HG03159 (cell line): ENCODE measurements around the gene EIF4E2.

Experiments used
- ATAC-seq: cut with Tn5 transposase; IDR thresholded peaks from one replicate; pipeline ENCODE4 v1.9.1; 2021; ENCODE audit warnings: mild to moderate bottlenecking, moderate library complexity; ENCODE audit not compliant: unreplicated experiment

Gene EIF4E2, protein sequence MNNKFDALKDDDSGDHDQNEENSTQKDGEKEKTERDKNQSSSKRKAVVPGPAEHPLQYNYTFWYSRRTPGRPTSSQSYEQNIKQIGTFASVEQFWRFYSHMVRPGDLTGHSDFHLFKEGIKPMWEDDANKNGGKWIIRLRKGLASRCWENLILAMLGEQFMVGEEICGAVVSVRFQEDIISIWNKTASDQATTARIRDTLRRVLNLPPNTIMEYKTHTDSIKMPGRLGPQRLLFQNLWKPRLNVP

DNA sequence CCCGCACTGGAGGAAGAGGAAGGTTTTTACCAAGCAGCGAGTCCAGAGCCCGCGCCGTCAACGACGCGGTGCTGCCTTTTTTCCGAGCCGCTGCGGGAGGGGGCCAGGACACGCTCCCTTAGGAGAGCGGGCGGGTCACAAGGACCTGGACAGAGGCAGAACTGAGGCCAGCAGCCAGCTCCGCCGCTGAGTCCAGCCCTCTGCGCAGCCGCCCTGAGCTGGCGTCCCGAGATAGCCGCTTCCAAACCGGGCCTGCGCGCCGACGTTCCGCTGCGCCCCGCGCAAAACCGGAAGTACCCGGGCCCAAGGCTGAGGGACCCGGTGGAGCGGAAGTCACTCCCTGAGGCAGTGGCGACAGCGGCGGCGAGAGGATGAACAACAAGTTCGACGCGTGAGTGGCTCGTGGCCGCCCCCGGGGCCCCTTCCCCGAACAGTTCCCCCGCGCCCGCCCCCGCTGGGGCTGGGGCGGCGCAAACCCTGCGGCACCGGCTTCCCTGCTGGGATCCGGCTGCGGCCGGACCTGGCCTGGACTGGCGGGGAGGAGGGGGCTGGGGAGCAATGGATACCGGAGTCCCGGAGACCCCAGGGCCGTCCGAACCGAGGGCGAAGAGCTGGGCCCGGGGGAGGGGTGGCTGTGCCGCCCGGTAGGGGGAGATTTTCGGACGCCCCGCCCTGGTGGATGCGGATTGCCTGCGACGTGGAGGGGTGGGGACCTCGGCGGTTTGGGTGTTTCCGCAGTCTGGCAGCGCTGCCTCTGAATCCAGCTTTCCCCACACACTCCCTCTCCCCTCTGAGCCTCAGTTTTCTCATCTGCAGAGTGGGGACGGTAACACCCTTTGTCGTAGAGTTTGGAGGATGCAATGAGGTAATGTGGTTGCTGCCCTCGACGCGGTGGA is at the start of gene EIF4E2, which contains the start of gene TIGD1:
EIF4E2 (plus strand) TSS at position 336 of the 896 bp plus-strand sequence; CDS start at position 372, 36 bp downstream.
TIGD1 (minus strand) TSS at position 204 of the 896 bp plus-strand sequence. CDS start 675 bp downstream, outside the sequence.
- peak; percentile 92 for ATAC-seq

DNA sequence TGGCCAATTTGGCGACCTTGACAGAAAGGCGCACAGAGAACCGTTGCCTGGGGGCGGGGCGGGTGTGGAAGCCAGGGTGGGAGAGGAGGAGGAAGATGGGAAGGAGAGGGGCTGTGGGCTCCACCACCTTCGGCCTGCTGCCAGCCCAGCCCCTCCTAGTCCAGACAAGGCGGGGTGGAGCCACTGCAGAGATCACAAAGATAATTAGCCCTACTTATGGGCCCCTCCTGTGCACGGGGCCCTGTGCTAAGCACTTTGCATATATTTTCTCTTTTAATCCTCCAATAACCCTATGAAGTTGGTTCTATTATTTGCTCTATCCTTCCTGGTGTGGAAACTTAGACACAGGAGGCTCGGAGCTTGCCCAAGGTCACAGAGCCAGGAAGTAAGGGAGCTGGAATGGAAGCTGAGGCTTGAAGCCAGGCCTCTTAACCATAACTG is 49.1 kb upstream of the EIF4E2 start:
- ATAC-seq, result no peak

DNA sequence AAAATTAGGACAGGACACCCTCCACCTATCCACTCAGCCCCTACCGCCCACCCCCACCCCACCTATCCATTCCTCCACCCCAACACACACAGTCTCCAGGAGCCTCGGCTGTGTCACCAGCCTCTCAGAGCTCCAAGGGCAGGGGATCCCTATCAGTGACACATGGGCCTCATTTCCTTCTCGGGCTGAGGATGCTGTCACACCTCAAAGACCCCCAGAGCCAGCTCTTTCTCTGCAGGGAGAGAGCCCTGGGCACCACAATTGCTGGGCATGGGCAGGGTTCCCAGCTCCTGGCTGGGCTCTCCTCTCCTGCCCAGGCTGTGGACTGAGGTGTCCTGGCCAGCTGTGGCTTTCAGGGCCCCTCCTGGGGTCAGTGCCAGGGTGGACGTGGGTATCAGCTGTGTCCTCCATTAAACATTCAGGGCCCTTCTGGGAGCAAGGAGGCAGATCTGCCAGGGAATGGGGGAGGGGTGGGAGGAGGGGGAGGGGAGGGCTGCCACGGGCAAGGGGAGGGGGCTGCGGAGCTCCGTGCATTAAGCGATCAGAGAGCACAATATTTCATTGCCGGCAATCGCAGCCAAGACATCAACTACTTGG is 48.6 kb upstream of the EIF4E2 start:
- ATAC-seq, result no peak

DNA sequence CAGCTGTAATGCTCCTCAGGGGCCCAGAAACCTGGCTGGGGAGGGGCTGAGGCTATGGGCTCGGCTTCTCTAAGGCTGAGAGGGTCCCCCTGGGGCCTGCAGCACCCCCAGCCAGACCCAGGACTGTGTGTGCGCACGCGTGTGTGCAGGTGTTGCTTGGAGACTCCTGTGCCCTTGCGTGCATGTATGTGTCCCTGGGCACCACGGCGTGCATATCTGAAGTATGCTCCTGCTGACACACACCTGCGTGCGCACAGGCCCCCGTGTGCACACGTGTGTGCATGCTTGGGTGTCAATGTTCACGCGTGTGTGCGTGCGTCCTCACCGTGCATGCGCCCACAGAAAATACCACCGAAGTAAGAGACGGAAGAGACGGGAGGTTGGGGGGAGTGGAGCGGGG is 48.0 kb upstream of the EIF4E2 start:
- no peak for ATAC-seq

DNA sequence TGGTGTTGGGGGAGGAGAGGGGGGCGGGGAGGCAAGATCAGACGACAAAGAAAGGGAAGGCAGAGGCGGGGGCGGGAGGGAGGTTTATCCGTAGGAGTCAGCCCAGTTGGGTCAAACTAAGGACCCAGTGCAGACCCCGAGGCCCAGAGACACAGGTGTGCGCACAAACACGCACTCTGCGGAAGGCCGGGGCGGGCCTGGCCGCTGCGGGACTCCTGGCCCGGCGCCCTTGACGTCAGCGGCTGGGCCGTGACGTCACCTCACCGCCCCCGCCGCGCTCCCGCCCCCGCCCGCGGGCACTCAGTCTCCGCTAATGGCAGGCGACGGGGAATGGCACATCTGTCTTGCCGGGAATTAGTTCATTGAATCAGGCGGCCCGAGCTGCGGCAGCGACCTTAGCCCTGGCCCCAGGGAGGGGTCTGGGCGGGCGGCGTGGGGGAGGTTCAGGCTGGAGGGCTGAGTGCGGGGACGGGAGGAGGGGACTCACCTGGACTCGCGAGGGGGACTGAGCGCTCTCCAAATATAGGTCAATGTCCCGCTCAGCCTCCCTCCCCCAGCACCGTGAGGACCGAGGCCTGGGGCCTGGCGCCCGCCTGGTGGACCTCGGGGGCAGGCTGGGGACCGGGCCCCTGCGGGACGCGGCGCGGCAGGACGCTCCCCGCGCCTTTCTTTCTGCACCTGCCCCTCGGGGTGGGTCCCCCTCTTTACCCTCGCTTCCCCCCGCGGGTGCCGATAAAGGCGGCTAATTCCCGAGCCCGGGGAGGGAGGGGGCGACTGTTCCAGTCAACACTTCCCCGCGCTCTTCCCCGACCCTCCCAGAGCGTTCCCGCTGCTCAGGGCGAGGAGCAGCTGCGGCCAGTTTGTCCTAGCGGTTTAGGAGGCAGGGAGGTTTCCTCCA is 47.3 kb upstream of the EIF4E2 start:
- ATAC-seq, result no peak

DNA sequence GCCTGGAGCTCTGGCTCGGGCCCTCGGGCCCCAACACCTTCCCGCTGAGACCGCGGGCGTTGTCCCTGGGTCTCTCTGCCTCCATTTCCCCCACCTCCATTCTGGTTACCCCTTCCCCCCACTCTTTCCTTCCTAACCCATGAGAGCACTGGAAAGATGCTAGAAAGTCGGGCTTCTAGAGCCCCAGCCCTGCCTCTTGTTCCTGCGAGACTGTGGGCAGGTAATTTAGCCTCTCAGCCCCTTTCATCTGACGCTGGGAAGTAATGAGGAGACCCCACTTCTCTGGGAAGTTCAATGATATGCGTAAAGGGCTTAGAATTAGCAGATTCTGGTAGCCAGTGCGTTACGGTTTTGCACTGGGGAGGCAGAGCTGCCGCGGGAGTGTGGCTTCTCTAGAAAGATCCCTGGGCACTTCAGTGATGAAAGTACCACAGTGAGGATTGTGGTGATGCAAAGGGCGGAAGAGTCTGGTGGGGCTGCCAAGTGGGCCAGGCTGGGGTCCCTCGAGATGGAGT is 46.6 kb upstream of the EIF4E2 start:
- ATAC-seq, result no peak

DNA sequence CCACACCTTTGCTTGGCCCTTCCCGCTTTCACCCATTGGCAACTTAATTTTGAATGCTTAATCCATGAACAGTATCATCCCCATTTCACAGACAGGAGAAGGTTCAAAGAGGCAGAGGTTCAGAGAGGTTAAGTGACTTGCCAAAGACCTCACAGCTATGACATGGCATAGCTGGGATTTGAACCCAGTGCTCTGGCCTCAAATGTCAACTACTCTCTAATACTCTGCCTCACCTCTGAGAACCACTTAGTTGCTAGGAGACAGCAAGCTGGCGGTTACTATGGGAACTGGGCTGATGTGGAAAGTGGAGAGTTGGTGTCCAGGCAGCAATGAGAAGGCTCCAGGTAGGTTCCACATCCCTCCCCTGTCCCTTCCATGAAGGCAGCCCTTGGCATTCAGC is 46.1 kb upstream of the EIF4E2 start:
- no peak for ATAC-seq

DNA sequence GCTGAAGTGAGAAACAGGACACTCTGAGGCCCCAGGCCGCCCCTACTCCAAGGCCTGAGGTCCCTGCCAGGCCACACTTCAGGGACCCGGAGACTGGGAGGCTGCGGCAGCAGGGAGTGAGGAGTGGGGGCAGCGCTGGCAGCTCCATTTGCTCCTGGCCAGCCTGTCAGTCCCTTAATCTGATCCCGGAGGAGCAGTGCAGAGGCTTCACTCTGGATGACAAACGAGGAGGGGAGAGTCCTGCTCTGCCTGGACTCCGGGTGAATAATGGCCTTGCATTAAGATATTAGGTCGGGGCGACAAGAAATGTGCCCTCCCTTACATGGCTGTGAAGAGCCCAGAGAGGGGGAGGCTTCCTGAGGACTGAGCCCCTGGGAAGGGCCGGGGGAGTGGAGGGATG is 44.6 kb upstream of the EIF4E2 start:
- no peak for ATAC-seq

DNA sequence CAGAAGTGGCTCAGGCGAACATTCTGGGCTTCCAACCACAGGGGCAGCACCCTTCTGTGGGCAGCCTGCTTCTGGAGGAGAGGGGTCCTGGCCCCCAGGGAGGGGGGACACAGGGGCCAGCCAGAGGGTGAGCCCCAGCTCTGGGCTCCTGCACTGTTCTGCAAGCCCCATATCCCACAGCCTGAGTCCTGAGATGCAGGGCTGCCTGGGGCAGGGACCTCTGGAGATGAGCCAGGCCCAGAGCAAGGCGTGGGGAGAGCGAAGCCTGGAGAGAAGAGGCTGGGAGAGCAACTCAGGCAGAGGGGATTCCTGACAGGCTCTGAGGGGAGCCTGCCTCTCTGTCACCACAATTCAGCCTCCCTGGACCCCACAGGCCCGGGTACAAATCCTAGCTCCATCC is 43.8 kb upstream of the EIF4E2 start:
- ATAC-seq, result no peak

DNA sequence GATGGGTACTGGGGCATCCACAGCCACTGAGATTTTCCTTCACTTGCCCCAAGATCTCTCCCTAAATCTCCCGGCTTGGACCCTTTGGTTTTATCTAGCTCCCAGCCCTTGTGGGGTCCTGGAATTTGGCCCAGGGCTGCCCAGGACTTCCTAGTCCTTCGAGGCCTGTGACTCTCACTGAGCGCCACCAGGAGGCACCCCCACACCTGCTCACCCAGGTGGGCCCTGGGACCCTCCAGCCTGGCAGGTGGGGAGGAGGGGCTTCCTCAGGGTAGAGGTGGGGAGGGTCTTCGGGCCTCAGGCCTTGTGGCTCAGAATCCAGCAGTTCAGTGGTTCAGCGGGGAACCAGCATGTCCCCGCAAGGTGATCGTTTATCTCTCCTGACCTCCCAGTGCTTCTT is 42.2 kb upstream of the EIF4E2 start:
- ATAC-seq, result no peak

DNA sequence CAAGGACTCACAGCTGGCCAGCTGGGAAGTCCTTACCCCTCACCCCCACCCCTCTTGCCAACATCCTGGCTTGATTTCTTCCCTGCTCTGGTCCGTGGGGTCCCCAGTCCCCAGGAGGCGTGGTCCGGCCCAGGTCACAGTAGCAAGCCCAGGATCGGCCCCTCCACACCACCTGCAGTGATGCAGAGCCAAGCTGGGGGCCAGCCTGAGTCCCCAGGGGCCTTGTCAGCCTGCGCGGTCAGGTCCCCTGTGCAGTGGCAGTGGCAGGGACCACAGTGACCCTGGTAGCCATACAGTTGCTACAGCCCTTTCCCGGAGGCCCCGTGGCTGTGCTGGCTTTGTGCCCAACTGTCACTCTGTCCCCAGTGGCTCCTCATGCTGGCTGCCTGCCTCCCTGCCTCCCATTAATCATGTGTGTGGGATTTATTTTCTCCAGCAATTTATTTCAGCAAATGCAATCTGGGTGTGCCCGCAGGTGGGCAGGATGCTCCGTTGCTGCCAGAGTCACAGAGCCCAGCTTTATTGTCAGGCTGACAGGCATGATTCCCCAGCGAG is 39.1 kb upstream of the EIF4E2 start:
- no peak for ATAC-seq

DNA sequence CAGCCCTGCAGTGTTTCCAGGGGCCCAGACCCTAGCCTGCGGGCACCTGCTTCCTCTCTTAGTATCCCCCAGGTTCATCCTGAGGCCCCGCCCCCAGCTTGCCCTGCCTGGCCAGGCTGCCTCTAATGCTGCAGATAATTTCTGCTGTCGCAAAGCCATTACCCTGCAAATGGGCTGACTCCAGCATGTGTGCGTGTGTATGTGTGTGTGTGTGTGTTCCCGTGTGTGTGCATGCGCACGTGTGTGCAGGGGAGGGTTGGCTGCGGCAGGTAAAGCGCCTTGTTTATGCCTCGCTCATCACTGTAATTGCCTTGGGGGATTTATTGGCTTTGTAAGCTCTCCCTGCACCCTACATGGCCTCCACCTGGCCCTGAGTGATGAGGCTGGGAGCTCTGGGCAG is 37.9 kb upstream of the EIF4E2 start:
- no peak for ATAC-seq

DNA sequence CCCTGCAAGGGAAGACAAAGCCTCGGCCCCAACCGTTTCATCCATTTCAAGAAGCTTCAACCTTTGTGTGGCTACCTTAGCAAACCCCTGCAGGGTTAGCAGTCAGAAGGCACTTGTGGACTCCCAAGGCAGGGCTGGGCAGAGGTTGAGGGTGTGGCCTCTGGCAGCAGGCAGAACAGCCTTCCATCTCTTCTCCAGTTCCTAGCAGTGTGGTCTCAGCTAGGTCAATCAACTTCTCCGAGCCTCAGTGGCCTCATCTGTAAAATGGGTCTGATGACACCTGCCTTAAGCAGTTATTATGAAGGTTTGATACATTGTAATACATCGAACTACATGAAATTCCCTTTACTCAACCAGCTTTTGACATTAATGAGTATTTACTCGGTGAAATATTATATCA is 37.1 kb upstream of the EIF4E2 start:
- no peak for ATAC-seq

DNA sequence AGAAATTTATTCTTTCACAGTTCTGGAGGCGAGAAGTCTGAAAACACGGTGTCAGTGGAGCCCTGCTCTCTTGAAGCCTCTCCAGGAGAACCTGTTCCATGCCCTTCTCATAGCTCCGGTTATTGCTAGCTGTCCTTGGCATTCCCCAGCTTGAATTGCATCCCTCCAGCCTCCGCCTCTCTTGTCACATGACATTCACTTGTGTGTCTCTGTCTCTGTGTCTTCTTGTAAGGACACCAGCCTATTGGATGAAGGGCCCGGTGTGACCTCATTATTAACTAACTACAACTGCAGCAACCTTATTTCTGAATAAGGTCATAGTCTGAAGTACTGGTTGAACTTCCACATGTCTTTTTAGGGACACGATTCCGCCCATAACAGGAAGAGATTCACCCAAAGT is 34.9 kb upstream of the EIF4E2 start:
- no peak for ATAC-seq

DNA sequence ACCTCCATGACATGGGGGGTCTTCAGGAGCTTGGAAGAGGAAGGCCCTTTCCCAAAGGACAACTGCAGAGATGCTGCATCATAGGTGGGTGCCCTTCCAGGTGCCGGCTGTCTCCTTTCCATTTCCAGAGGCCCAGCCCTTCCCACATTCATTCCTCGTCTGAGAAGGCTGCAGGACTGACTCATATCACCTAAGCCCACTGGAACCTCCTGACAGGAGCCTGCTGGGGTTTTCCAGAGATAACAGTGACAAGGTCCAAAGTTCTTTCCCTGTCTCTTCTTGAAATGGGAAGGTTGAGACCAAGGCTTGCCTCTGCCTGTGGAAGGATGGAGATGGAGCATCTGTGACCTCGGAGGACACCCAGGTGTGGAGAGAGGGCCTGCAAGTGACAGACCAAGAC is 33.9 kb upstream of the EIF4E2 start:
- ATAC-seq, result no peak

DNA sequence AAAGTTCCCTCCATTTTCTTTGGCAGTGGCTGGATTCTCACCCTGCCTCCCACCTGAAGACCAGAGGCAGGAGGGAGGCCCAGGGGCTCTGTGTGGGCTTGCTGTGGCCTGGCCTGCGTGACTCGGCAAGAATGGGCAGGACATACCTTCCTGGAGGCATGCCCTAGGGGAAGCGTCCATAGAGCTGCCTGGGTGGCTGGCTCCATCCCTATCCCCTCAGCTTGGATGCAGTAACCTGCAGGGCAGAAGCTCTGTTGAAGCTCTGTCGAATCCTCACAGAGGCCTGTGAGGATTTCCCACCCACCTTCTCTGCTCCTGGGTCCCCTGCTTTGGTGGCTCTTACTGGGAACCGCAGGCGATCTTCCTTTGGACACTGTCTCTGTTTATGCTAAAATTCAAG is 31.6 kb upstream of the EIF4E2 start:
- ATAC-seq, result no peak

DNA sequence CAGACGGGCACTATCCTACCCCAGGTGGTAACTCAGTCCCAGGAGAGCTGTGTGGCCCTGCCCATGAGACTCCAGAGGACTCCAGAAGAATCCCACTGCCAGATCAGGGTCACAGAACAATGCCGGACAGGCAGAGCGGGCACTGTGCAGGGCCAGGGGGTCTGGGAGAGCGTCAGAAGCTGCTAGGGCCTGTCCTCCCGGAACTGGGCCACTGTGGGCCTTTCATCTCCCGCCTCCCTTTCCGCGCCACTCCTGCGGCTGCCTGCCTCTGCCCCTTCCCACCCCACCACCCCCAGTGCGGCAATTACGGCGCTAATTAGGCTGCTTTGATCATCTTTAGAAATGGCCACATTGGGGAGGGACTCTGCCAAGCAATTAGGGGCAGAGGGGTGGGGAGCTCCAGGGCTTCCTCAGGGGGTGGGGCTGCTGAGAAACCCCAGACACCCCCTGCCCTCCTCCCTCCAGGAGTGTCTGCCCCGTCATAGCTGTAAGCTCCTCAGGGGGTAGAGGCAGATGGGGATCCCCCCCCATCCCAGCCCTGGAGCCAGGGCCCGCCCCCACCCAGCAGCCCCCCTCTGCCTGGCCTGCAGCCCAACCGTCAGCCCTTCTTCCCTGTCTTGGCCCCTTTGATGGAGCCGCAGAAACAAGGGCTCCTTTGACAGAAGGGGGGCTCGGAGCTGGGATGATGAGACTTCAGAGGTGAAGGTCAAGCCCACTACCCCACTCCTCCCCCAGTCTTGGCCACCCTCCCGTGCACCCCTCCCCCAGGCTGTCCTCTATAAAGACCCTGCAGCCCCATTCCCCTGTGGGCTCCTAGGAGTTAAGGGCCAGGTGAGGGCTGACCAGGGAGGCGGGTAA is 30.7 kb upstream of the EIF4E2 start, which contains the start of gene PRSS56:
PRSS56 (plus strand) TSS at position 808 of the 858 bp plus-strand sequence. CDS start 211 bp downstream, outside the sequence.
- ATAC-seq, result no peak

DNA sequence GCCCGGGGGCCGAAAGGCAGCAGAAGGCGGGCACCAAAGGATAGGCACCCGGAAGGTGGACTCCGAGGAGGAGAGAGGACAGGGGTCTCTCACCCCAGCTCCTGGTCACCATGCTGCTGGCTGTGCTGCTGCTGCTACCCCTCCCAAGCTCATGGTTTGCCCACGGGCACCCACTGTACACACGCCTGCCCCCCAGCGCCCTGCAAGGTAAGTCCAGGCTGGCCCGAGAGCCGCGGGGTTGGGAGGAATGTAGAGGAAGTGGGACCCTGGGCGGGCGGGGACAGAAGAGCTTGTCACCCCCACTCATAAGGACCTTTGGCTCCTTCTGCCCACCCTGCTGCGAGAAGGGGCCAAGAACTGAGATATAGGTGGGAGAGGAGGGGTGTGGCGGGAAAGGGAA is 30.0 kb upstream of the EIF4E2 start:
- ATAC-seq, result no peak

DNA sequence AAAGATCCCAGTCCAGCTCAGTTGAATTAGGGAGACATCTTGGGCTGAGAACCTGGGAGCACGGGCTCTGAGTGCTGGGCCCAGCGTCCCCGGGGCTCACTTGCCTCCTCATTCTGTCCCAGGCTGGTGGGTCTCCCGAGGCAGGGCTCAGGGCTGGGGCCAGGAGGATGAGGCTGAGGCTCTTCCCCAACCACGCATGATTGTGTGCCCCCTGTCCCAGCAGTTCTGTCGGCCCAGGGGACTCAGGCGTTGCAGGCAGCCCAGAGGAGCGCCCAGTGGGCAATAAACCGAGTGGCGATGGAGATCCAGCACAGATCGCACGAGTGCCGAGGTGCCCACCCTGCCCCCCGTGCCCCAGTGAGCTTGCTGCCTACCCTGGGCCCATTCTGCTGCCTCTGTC is 29.4 kb upstream of the EIF4E2 start:
- ATAC-seq, result no peak
